ENCODE results near the gene LIMS1. TPM values are rescaled to one million over a fixed set of nuclear protein-coding genes. Genes with fewer than 3 reads are reported as not detected.
"Not testable (repeated sequence)": the region's sequence is repeated elsewhere in the genome, so short reads cannot be mapped to it uniquely, and the experiment has no call there.

Gene LIMS1
- 100 to 1,000 TPM; 126 to 130 TPM for total RNA-seq
- polyA plus RNA-seq = 100 to 1,000 TPM; 242 to 286 TPM

- H3K27ac Mint-ChIP-seq = peak within 1 kb of the TSS; percentile 79 to 93 (median 90)
- H3K36me3 Mint-ChIP-seq = peaks cover 0 to 2% of the 10 kb centered on the region in 2 donors
- Histone ChIP-seq H3K4me3 (ENCODE audit: low read length in 2 of 2) (peak within 1 kb of the TSS; percentile 34 to 92), H3K27me3 (ENCODE audit: insufficient read depth, low read length) (no peaks in the 10 kb centered on the region), H3K36me3 (ENCODE audit: insufficient read depth, low read length) (no peaks in the 10 kb centered on the region), H3K27ac (ENCODE audit: low read depth, low read length) (peak within 1 kb of the TSS; percentile 67), H3K4me1 (ENCODE audit: insufficient read depth, low read length) (peaks cover 28% of the 10 kb centered on the region), H3K9me3 (ENCODE audit: control insufficient read depth in 1 of 2, low read length in 2 of 2) (no peaks in the 10 kb centered on the region)
- peak; percentile 75 to 87 (median 81) for DNase-seq
- H3K4me1 Mint-ChIP-seq = peaks cover 19 to 33% (median 25%) of the 10 kb centered on the region in 4 donors
- ChIA-PET POLR2A (ENCODE audit: partially characterized antibody) (interaction anchor here (1.6 to 2.0 kb wide), 4 partner anchors 84 to 185 kb away, joined by 6 to 13 read pairs (median 8); partner anchors contain the start of genes GCC2 and RANBP2), CTCF (ENCODE audit: partially characterized antibody) (interaction anchor here (1.0 to 2.1 kb wide), 3 partner anchors 50 to 102 kb away, joined by 4 to 6 read pairs (median 4); no protein-coding TSS in a partner anchor)
- no peaks in the 10 kb centered on the region for H3K27me3 Mint-ChIP-seq
- H3K9me3 Mint-ChIP-seq = no peaks in the 10 kb centered on the region
- H3K4me3 Mint-ChIP-seq = peak within 1 kb of the TSS; percentile 92 to 96 (median 94)
- intact Hi-C loops (cut with micrococcal nuclease) = loop anchor here (1.0 to 10.0 kb wide), 4 partner anchors 51 to 253 kb away; partner anchors contain the start of genes CCDC138 and GCC2
Measured at GRCh38 chr2:108533832-108534583, at the start of gene LIMS1. TSS of gene LIMS1 (plus strand) at chr2:108534470. CDS start at chr2:108534563, 93 bp downstream.

- POLR2A ChIA-PET (ENCODE audit: partially characterized antibody) = no interaction called here
- DNase-seq = no peak
- H3K27ac Mint-ChIP-seq = no peak overlapping the region
- no peak overlapping the region for H3K4me3 Mint-ChIP-seq
- CTCF ChIA-PET (ENCODE audit: partially characterized antibody) = no interaction called here
- H3K27me3 Mint-ChIP-seq = no peaks in the 10 kb centered on the region
- no peaks in the 10 kb centered on the region for H3K27me3 ChIP-seq (ENCODE audit: insufficient read depth, low read length)
- no peaks in the 10 kb centered on the region for H3K9me3 Mint-ChIP-seq
- no peak overlapping the region for H3K4me3 ChIP-seq (ENCODE audit: low read length in 2 of 2)
- peaks cover 0 to 4% (median 1%) of the 10 kb centered on the region in 4 donors for H3K4me1 Mint-ChIP-seq
- peaks cover 58 to 70% of the 10 kb centered on the region in 2 donors for H3K36me3 Mint-ChIP-seq
- intact Hi-C loops (cut with micrococcal nuclease) = loop anchor here (10.0 kb wide), 1 partner anchor 100 kb away; no protein-coding TSS in a partner anchor
- no peaks in the 10 kb centered on the region for H3K9me3 ChIP-seq (ENCODE audit: control insufficient read depth in 1 of 2, low read length in 2 of 2)
- H3K27ac ChIP-seq (ENCODE audit: low read depth, low read length) = no peak overlapping the region
- H3K36me3 ChIP-seq (ENCODE audit: insufficient read depth, low read length) = peaks cover 56% of the 10 kb centered on the region
- no peaks in the 10 kb centered on the region for H3K4me1 ChIP-seq (ENCODE audit: insufficient read depth, low read length)
Measured at GRCh38 chr2:108485253-108485652, 49.0 kb upstream of the LIMS1 start.

GRCh38 chr2:108490506-108491122 is 43.7 kb upstream of the LIMS1 start:
- Mint-ChIP-seq H3K4me1 (peaks cover 0 to 2% (median under 1%) of the 10 kb centered on the region in 4 donors), H3K36me3 (peaks cover 47 to 74% of the 10 kb centered on the region in 2 donors), H3K27me3 (no peaks in the 10 kb centered on the region), H3K9me3 (no peaks in the 10 kb centered on the region), H3K4me3 (no peak overlapping the region), H3K27ac (no peak overlapping the region)
- Histone ChIP-seq H3K27ac (ENCODE audit: low read depth, low read length) (no peak overlapping the region), H3K27me3 (ENCODE audit: insufficient read depth, low read length) (no peaks in the 10 kb centered on the region), H3K4me1 (ENCODE audit: insufficient read depth, low read length) (no peaks in the 10 kb centered on the region), H3K36me3 (ENCODE audit: insufficient read depth, low read length) (peaks cover 44% of the 10 kb centered on the region), H3K4me3 (ENCODE audit: low read length in 2 of 2) (no peak overlapping the region), H3K9me3 (ENCODE audit: control insufficient read depth in 1 of 2, low read length in 2 of 2) (no peaks in the 10 kb centered on the region)
- POLR2A ChIA-PET (ENCODE audit: partially characterized antibody) = no interaction called here
- DNase-seq = no peak
- CTCF ChIA-PET (ENCODE audit: partially characterized antibody) = interaction anchor here (0.6 kb wide), 1 partner anchor 27 kb away, joined by 4 read pairs; no protein-coding TSS in a partner anchor
- intact Hi-C loops (cut with micrococcal nuclease) = no loop called here

GRCh38 chr2:108491848-108492247 is 42.4 kb upstream of the LIMS1 start:
- intact Hi-C loops (cut with micrococcal nuclease) = no loop called here
- Mint-ChIP-seq H3K27me3 (no peaks in the 10 kb centered on the region), H3K36me3 (peaks cover 46 to 76% of the 10 kb centered on the region in 2 donors), H3K4me1 (peaks cover 0 to 2% (median under 1%) of the 10 kb centered on the region in 4 donors), H3K4me3 (no peak overlapping the region), H3K9me3 (no peaks in the 10 kb centered on the region), H3K27ac (peak overlapping the region in 1 of 7 donors; percentile 75)
- ChIA-PET CTCF (ENCODE audit: partially characterized antibody) (no interaction called here), POLR2A (ENCODE audit: partially characterized antibody) (interaction anchor here (0.6 kb wide), 1 partner anchor 37 kb away, joined by 3 read pairs; no protein-coding TSS in a partner anchor)
- Histone ChIP-seq H3K27me3 (ENCODE audit: insufficient read depth, low read length) (no peaks in the 10 kb centered on the region), H3K36me3 (ENCODE audit: insufficient read depth, low read length) (peaks cover 35% of the 10 kb centered on the region), H3K27ac (ENCODE audit: low read depth, low read length) (no peak overlapping the region), H3K4me1 (ENCODE audit: insufficient read depth, low read length) (no peaks in the 10 kb centered on the region), H3K9me3 (ENCODE audit: control insufficient read depth in 1 of 2, low read length in 2 of 2) (no peaks in the 10 kb centered on the region), H3K4me3 (ENCODE audit: low read length in 2 of 2) (no peak overlapping the region)
- DNase-seq = no peak

- POLR2A ChIA-PET (ENCODE audit: partially characterized antibody) = no interaction called here
Measured at GRCh38 chr2:108492364-108492763, 41.9 kb upstream of the LIMS1 start.

GRCh38 chr2:108496167-108496566 is 38.1 kb upstream of the LIMS1 start:
- H3K4me3 Mint-ChIP-seq; H3K4me1 Mint-ChIP-seq; H3K9me3 ChIP-seq (ENCODE audit: control insufficient read depth in 1 of 2, low read length in 2 of 2); intact Hi-C loops (cut with micrococcal nuclease); H3K4me1 ChIP-seq (ENCODE audit: insufficient read depth, low read length); DNase-seq; H3K27ac ChIP-seq (ENCODE audit: low read depth, low read length); H3K27me3 ChIP-seq (ENCODE audit: insufficient read depth, low read length); H3K4me3 ChIP-seq (ENCODE audit: low read length in 2 of 2); H3K9me3 Mint-ChIP-seq; POLR2A ChIA-PET (ENCODE audit: partially characterized antibody); H3K27ac Mint-ChIP-seq; CTCF ChIA-PET (ENCODE audit: partially characterized antibody); H3K27me3 Mint-ChIP-seq: not testable (repeated sequence)
- peaks cover 17% of the 10 kb centered on the region for H3K36me3 ChIP-seq (ENCODE audit: insufficient read depth, low read length)
- H3K36me3 Mint-ChIP-seq = peaks cover 40 to 59% of the 10 kb centered on the region in 2 donors

More at GRCh38 chr2:108492364-108492763, 41.9 kb upstream of the LIMS1 start:
- Histone ChIP-seq H3K27me3 (ENCODE audit: insufficient read depth, low read length) (no peaks in the 10 kb centered on the region), H3K4me1 (ENCODE audit: insufficient read depth, low read length) (no peaks in the 10 kb centered on the region), H3K36me3 (ENCODE audit: insufficient read depth, low read length) (peaks cover 35% of the 10 kb centered on the region), H3K9me3 (ENCODE audit: control insufficient read depth in 1 of 2, low read length in 2 of 2) (no peaks in the 10 kb centered on the region), H3K27ac (ENCODE audit: low read depth, low read length) (no peak overlapping the region), H3K4me3 (ENCODE audit: low read length in 2 of 2) (no peak overlapping the region)
- Mint-ChIP-seq H3K36me3 (peaks cover 46 to 76% of the 10 kb centered on the region in 2 donors), H3K4me3 (no peak overlapping the region), H3K4me1 (peaks cover 0 to 2% (median under 1%) of the 10 kb centered on the region in 4 donors), H3K27ac (peak overlapping the region in 1 of 7 donors; percentile 57), H3K27me3 (no peaks in the 10 kb centered on the region), H3K9me3 (no peaks in the 10 kb centered on the region)
- CTCF ChIA-PET (ENCODE audit: partially characterized antibody) = no interaction called here
- intact Hi-C loops (cut with micrococcal nuclease) = no loop called here
- DNase-seq = no peak

- DNase-seq; H3K27ac ChIP-seq (ENCODE audit: low read depth, low read length); H3K4me1 Mint-ChIP-seq; H3K4me1 ChIP-seq (ENCODE audit: insufficient read depth, low read length); H3K27ac Mint-ChIP-seq; H3K4me3 Mint-ChIP-seq; H3K27me3 ChIP-seq (ENCODE audit: insufficient read depth, low read length); intact Hi-C loops (cut with micrococcal nuclease); H3K9me3 Mint-ChIP-seq; H3K9me3 ChIP-seq (ENCODE audit: control insufficient read depth in 1 of 2, low read length in 2 of 2); H3K27me3 Mint-ChIP-seq; POLR2A ChIA-PET (ENCODE audit: partially characterized antibody); H3K4me3 ChIP-seq (ENCODE audit: low read length in 2 of 2); H3K36me3 ChIP-seq (ENCODE audit: insufficient read depth, low read length): not testable (repeated sequence)
- peaks cover 35 to 36% of the 10 kb centered on the region in 2 donors for H3K36me3 Mint-ChIP-seq
- CTCF ChIA-PET (ENCODE audit: partially characterized antibody) = interaction anchor here (1.5 kb wide), 1 partner anchor 129 kb away, joined by 3 read pairs; no protein-coding TSS in a partner anchor
Measured at GRCh38 chr2:108507620-108508019, 26.6 kb upstream of the LIMS1 start.

Measured in CD4-positive, alpha-beta memory T cell (primary cell).